ENCODE results near the gene SF3A2.

GRCh38 chr19:2253106-2254063 is 16.8 kb downstream of the SF3A2 start:
- TF ChIP-seq POLR2A (IDR thresholded peaks at IDR 0.05): no peak
- no peak for TF ChIP-seq CTCF (IDR thresholded peaks at IDR 0.05 in 4 of 5, conservative IDR thresholded peaks at IDR 0.05 in 1 of 5)

Data from gastrocnemius medialis (tissue), 4 donors.